ENCODE data around the gene ITGB3.
A peak's percentile ranks its signal among the peaks of the same experiment; 100 is the strongest.
"Not testable (repeated sequence)": the region's sequence is repeated elsewhere in the genome, so short reads cannot be mapped to it uniquely, and the experiment has no call there.

Gene ITGB3

DNA sequence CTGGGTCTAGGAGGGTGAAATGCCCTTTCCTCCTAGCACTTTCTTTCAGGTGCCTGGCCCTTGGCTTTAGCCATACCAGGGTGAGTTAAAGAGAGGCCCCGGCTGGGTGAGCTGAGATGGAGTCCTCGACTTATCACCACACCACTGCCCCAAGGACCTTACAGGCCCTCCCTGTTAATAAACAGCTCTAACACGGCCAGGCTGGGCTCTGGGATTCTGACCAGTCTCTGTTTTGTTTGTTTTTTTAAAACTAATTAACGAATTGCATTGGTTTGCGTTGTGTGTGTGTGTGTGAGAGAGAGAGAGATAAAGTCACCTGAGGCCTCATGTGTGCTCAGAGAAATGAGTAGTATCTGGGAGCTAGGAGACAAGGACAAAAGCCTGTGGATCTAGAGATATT, 30.2 kb upstream of the ITGB3 start:
- DNase-seq = no peak

DNA sequence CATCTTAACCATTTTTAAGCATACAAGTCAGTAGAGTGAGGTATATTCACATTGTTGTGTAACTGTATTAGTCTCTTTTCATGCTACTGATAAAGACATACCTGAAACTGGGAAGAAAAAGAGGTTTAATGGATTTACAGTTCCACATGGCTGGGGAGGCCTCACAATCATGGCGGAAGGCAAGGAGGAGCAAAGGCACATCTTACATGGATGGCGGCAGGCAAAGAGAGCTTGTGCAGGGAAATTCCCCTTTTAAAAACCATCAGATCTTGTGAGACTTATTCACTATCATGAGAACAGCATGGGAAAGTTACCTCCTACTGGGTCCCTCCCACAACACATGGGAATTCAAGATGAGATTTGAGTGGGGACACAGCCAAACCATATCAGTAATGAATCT, 29.6 kb upstream of the ITGB3 start:
- DNase-seq = not testable (repeated sequence)

GRCh38 chr17:47224966-47225365, 28.7 kb upstream of the ITGB3 start:
- DNase-seq = no peak

GRCh38 chr17:47225436-47225858, 28.2 kb upstream of the ITGB3 start:
- no peak for DNase-seq

GRCh38 chr17:47225911-47226688, 27.5 kb upstream of the ITGB3 start:
- no peak for DNase-seq

DNA sequence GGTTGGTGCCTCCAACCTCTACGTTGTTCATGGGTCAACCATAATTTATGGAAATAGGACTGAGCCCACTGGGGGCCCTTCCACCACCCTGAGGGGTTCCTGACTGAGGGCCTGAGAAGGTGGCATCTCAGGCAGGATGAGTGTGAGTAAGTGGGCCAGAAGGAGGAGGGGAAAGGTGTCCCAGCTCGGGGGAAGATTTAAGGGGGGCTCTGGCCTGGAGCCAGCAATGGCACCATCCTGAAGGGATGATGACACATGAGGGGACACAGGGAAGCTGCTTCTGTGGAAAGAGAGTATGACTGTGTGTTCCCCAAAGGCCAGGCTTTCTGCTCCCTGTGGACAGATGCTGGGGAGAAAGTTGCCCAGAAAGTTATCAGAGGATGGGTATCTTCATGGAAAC, 25.8 kb upstream of the ITGB3 start:
- no peak for DNase-seq

- DNase-seq = peak; percentile 64
These were observed 23.8 kb upstream of the ITGB3 start for GRCh38 chr17:47229535-47230443.

- no peak for DNase-seq
These were observed 22.8 kb upstream of the ITGB3 start for GRCh38 chr17:47230864-47231263.

DNA sequence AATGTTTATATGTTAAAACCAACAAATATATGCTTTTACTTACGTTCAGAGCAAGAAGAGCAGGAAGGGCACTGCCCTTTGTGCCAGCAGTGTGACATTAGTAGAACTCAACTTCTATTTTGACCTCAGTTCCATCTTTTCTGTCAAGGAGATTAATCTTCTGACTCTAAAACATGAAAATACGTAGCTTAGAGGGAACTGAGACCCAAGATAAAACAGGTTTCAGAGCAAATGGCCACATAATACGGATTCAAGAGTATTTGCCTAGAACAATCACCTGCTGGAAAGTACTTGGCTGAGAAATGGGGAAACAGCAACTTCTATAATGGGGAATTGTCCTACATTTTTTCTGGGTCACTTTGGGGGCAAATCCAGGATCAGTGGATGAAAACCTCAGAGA, 22.3 kb upstream of the ITGB3 start:
- no peak for DNase-seq

- DNase-seq = no peak
These were observed 21.8 kb upstream of the ITGB3 start for GRCh38 chr17:47231866-47232265.

DNA sequence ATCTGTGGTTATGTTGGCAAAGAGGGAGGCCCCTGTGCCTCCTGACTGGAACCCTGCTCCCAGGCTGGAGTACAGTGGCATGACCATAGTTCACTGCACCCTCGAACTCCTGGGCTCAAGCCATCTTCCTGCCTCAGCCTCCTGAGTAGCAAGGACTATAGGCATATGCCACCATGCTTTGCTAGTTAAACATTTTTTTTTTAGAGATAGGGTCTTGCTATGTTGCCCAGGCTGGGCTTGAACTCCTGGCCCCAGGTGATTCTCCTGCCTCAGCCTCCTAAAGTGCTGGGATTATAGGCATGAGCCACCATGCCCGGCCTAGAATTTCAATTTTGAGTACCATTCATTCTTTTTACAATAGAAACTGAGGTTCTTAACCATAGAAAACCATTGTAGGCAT, 21.2 kb upstream of the ITGB3 start:
- DNase-seq = no peak

GRCh38 chr17:47235506-47235905, 18.1 kb upstream of the ITGB3 start:
- DNase-seq = no peak

- DNase-seq = no peak
These were observed 17.7 kb upstream of the ITGB3 start for GRCh38 chr17:47235923-47236322.

- no peak for DNase-seq
These were observed 15.8 kb upstream of the ITGB3 start for GRCh38 chr17:47237841-47238240.

GRCh38 chr17:47238321-47239010, 15.2 kb upstream of the ITGB3 start:
- DNase-seq = no peak

- DNase-seq = no peak
These were observed 14.0 kb upstream of the ITGB3 start for GRCh38 chr17:47239619-47239966.

DNA sequence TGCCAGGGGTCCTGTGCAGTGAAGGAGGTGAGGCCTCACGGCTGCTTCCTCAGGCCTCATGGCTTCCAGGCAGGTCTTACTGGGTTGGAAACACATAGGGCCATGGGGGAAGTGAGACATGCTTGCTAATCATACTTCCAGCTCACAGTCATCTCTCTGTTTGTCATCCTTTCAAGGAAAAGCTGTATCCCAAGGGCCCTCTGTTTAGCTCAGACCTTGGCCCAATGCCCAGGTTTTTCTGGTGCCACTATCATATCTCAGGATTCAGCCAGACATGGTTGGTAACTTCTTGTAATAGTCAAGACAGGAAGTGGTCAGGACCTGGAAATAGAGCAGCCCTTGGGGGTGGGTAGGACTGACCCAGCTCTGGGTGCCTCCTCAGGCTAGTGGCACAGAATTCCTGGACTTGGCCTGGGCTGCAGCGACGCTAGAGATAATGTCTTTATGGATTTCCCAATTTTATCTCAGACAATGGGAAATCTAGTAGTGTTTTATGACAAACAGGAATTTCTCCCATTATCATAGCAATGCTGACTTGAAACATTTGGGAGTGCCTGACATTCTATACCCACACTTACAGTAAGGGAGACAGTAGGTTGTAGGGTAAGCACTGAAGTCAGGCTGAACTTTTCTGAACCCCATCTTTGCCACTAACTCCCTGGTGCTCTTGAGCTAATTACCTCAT, 13.5 kb upstream of the ITGB3 start:
- no peak for DNase-seq

DNA sequence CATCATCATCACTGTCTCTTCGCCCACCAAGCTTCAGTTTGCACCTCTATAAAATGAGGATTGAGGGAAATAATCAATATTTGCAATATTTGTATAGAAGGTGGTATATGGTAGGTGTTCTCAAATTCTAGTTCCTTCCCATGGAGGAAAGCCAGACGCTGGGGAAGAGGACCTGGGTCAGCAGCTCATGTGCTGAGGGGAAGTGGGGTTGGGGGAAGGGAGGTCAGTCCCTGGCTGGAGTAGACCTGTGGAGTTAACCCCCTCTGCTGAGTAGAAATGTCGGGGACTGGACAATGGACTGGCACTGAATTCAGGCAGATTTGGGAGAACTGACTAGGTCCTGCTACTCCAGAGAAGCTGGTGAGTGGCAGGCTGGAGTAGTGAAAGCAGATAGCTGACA, 12.8 kb upstream of the ITGB3 start:
- DNase-seq = no peak

GRCh38 chr17:47242648-47243047, 11.0 kb upstream of the ITGB3 start:
- no peak for DNase-seq

GRCh38 chr17:47243737-47244598, 9.7 kb upstream of the ITGB3 start:
- no peak for DNase-seq

DNA sequence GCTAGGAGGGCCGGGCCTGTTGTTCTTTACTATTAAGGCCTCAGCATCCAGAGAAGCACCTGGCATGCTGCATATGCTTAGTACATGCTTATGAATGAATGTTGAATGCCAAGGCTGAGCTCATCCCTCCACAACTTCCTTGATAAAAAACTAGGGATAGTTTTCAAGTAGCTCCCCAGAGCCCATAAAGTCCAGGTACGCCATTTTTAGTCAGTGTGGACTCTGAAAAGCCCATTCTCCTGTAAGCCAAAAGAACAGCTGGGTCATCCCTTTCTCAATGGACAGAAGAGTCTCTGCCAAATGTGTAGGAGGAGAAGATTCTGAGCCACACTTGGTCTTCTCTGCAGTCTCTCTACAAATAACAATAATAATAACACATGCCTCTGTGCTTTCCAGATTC, 8.9 kb upstream of the ITGB3 start:
- no peak for DNase-seq

GRCh38 chr17:47246120-47246519, 7.5 kb upstream of the ITGB3 start:
- DNase-seq = no peak

All from stimulated activated CD4-positive, alpha-beta T cell treated with anti-CD3 and anti-CD28 coated beads, Interleukin-12 subunit alpha, Interleukin-12 subunit beta, amount 100 ng/mL, for 4 hours (primary cell).